Common myeloid progenitor, CD34-positive (primary cell): ENCODE results near the gene NHERF1.
A peak's percentile ranks its signal among the peaks of the same experiment; 100 is the strongest.

ENCODE experiments used
- CTCF ChIA-PET: fragments of 350-600 bp; sonication (Branson Sonifier 250); formaldehyde crosslinking; loops from one replicate; lab custom pipeline; 2021; ENCODE audit warnings: antibody characterized with exemption; lab: Charles Lee
- POLR2A ChIA-PET: fragments of 350-600 bp; sonication (Branson Sonifier 250); formaldehyde crosslinking; loops from one replicate; lab custom pipeline; 2021; ENCODE audit warnings: antibody characterized with exemption; lab: Charles Lee
- DNase-seq, 3 donors: peaks; one replicate each; pipeline versions ENCODE4 v3.0.0 to v3.0.0-alpha.2; 2013
- H3K27ac ChIP-seq, 2 experiments: 1 replicate in 1 of 2; 2 replicates in 1 of 2; pipeline ENCODE4 v1.7.0; 2013; ENCODE audit warnings: inconsistent platforms in 2 of 2, low read length in 2 of 2, mild to moderate bottlenecking in 2 of 2, low read depth in 1 of 2, moderate library complexity in 1 of 2; ENCODE audit not compliant: severe bottlenecking in 2 of 2, insufficient read depth in 1 of 2, poor library complexity in 1 of 2
- H3K27me3 ChIP-seq, 5 experiments: replicated peaks in 2 of 5; 1 replicate in 3 of 5; 2 replicates in 2 of 5; pipeline versions ENCODE4 v1.6.1 to v1.7.0; 2013; ENCODE audit warnings: low read length in 4 of 5, mild to moderate bottlenecking in 2 of 5, moderate library complexity in 2 of 5, inconsistent platforms in 1 of 5; ENCODE audit not compliant: insufficient read depth in 5 of 5, control insufficient read depth in 4 of 5
- H3K36me3 ChIP-seq, 4 experiments: 1 replicate in 2 of 4; 2 replicates in 2 of 4; pipeline versions ENCODE4 v1.6.1 to v1.7.0; 2013; ENCODE audit warnings: low read length in 3 of 4, control low read depth in 1 of 4, mild to moderate bottlenecking in 1 of 4; ENCODE audit not compliant: control insufficient read depth in 4 of 4, insufficient read depth in 4 of 4
- H3K4me1 ChIP-seq, 4 experiments: 1 replicate in 3 of 4; 2 replicates in 1 of 4; pipeline versions ENCODE4 v1.6.1 to v1.7.1; 2013; ENCODE audit warnings: low read length in 3 of 4, mild to moderate bottlenecking in 3 of 4, control low read depth in 1 of 4, inconsistent platforms in 1 of 4, moderate library complexity in 1 of 4; ENCODE audit not compliant: control insufficient read depth in 4 of 4, insufficient read depth in 4 of 4; ENCODE audit errors: control extremely low read depth in 1 of 4
- H3K4me3 ChIP-seq, 7 experiments: 1 replicate in 4 of 7; 2 replicates in 3 of 7; pipeline versions ENCODE4 v1.5.1 to v1.7.0; 2013; ENCODE audit warnings: mild to moderate bottlenecking in 7 of 7, low read length in 6 of 7, moderate library complexity in 6 of 7, inconsistent platforms in 2 of 7, low read depth in 2 of 7, control low read depth in 1 of 7; ENCODE audit not compliant: insufficient read depth in 4 of 7, control insufficient read depth in 1 of 7; ENCODE audit errors: extremely low read depth in 1 of 7
- H3K9me3 ChIP-seq, 5 experiments: 1 replicate in 4 of 5; 2 replicates in 1 of 5; pipeline versions ENCODE4 v1.6.1 to v1.7.1; 2013; ENCODE audit warnings: low read length in 4 of 5, mild to moderate bottlenecking in 2 of 5, inconsistent platforms in 1 of 5, low read depth in 1 of 5, moderate library complexity in 1 of 5; ENCODE audit not compliant: control insufficient read depth in 4 of 5, insufficient read depth in 2 of 5; ENCODE audit errors: control extremely low read depth in 1 of 5
- WGBS: methylation state at CpG from one replicate; pipeline ENCODE4 v1.1.5; 2013; ENCODE audit not compliant: insufficient coverage; 5-methylcytosine and 5-hydroxymethylcytosine counted together

The NHERF1 gene

GRCh38 chr17:74757931-74758847 is 9.8 kb downstream of the NHERF1 start:
- no peaks in the 10 kb centered on the region for H3K9me3 ChIP-seq
- no peak for DNase-seq
- no peaks in the 10 kb centered on the region for H3K27me3 ChIP-seq
- H3K27ac ChIP-seq = peak overlapping the region in 1 of 2 experiments; percentile 76
- CTCF ChIA-PET = interaction anchor here (0.7 to 11.0 kb wide), 10 partner anchors 8 to 101 kb away, joined by 3 to 175 read pairs (median 15); partner anchors contain the start of genes NAT9, NHERF1 and RAB37
- WGBS = 38% methylated on average over 21 of the region's 26 CpGs
- POLR2A ChIA-PET = interaction anchor here (0.9 to 6.0 kb wide), 3 partner anchors 9 to 24 kb away, joined by 3 to 71 read pairs (median 25); partner anchors contain the start of genes NHERF1 and RAB37
- peak overlapping the region in 5 of 7 experiments; percentile 40 to 65 (median 45) for H3K4me3 ChIP-seq
- peaks cover 0 to 29% (median 10%) of the 10 kb centered on the region in 4 experiments for H3K36me3 ChIP-seq
- peaks cover 8 to 79% (median 68%) of the 10 kb centered on the region in 4 experiments for H3K4me1 ChIP-seq

DNA sequence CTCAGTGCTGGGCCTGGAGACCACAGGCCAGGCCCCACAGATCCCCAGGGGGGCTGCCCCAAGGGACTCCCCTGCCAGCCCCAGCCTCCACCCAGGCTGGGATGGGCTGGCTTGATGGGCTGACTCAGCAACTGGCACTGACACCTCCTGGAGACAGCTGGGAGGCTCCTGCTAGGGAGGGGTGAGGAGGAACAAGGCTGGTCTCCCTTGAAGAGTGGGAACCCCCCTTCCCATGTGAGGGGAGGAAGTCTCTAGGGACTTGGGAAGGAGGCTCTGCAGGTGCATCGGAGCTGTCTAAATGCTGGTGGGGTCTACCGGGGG is 10.4 kb downstream of the NHERF1 start:
- POLR2A ChIA-PET = interaction anchor here (0.6 to 6.0 kb wide), 10 partner anchors 9 to 101 kb away, joined by 3 to 71 read pairs (median 5); partner anchors contain the start of genes NAT9, NHERF1 and RAB37
- H3K4me3 ChIP-seq = peak overlapping the region in 5 of 7 experiments; percentile 40 to 65 (median 45)
- H3K36me3 ChIP-seq = peaks cover 0 to 33% (median 13%) of the 10 kb centered on the region in 4 experiments
- H3K27ac ChIP-seq = peak overlapping the region in 1 of 2 experiments; percentile 76
- WGBS = 0% methylated on average over 1 of the region's 2 CpGs
- peak; percentile 52 to 82 (median 81) for DNase-seq
- peaks cover 8 to 80% (median 67%) of the 10 kb centered on the region in 4 experiments for H3K4me1 ChIP-seq
- CTCF ChIA-PET = interaction anchor here (1.1 to 11.0 kb wide), 14 partner anchors 8 to 200 kb away, joined by 3 to 175 read pairs (median 15); partner anchors contain the start of genes NAT9, NHERF1 and RAB37
- no peaks in the 10 kb centered on the region for H3K27me3 ChIP-seq
- no peaks in the 10 kb centered on the region for H3K9me3 ChIP-seq

- POLR2A ChIA-PET = interaction anchor here (0.6 to 6.0 kb wide), 11 partner anchors 9 to 102 kb away, joined by 3 to 71 read pairs (median 6); partner anchors contain the start of genes NAT9, NHERF1 and RAB37
- no peaks in the 10 kb centered on the region for H3K9me3 ChIP-seq
- CTCF ChIA-PET = interaction anchor here (1.0 to 11.0 kb wide), 17 partner anchors 9 to 199 kb away, joined by 3 to 175 read pairs (median 10); partner anchors contain the start of genes NAT9, NHERF1 and RAB37
- no peaks in the 10 kb centered on the region for H3K27me3 ChIP-seq
- H3K4me3 ChIP-seq = peak overlapping the region in 6 of 7 experiments; percentile 2 to 65 (median 44)
- H3K36me3 ChIP-seq = peaks cover 0 to 38% (median 15%) of the 10 kb centered on the region in 4 experiments
- peaks cover 8 to 76% (median 66%) of the 10 kb centered on the region in 4 experiments for H3K4me1 ChIP-seq
- peak overlapping the region; percentile 5 to 76 for H3K27ac ChIP-seq
- 0% methylated on average over 4 of the region's 9 CpGs for WGBS
- peak; percentile 83 to 94 (median 93) for DNase-seq
Observed at GRCh38 chr17:74759243-74759801, 10.9 kb downstream of the NHERF1 start.

- WGBS = 38% methylated on average over 9 of the region's 10 CpGs
- peak overlapping the region in 6 of 7 experiments; percentile 2 to 65 (median 44) for H3K4me3 ChIP-seq
- no peaks in the 10 kb centered on the region for H3K9me3 ChIP-seq
- no peak for DNase-seq
- peaks cover 4 to 41% (median 18%) of the 10 kb centered on the region in 4 experiments for H3K36me3 ChIP-seq
- H3K27me3 ChIP-seq = no peaks in the 10 kb centered on the region
- peak overlapping the region; percentile 5 to 76 for H3K27ac ChIP-seq
- CTCF ChIA-PET = interaction anchor here (1.0 to 11.0 kb wide), 17 partner anchors 8 to 198 kb away, joined by 3 to 175 read pairs (median 10); partner anchors contain the start of genes NAT9, NHERF1 and RAB37
- peaks cover 8 to 72% (median 64%) of the 10 kb centered on the region in 4 experiments for H3K4me1 ChIP-seq
- POLR2A ChIA-PET = interaction anchor here (0.6 to 6.0 kb wide), 11 partner anchors 8 to 102 kb away, joined by 3 to 71 read pairs (median 6); partner anchors contain the start of genes NAT9, NHERF1 and RAB37
Observed at GRCh38 chr17:74759941-74760340, 11.5 kb downstream of the NHERF1 start.

- H3K4me3 ChIP-seq = peak overlapping the region in 5 of 7 experiments; percentile 26 to 65 (median 45)
- peak overlapping the region; percentile 5 to 76 for H3K27ac ChIP-seq
- peaks cover 8 to 66% (median 60%) of the 10 kb centered on the region in 4 experiments for H3K4me1 ChIP-seq
- peak in 2 of 3 donors; percentile 46 to 50 for DNase-seq
- 35% methylated on average over 4 of the region's 7 CpGs for WGBS
- H3K9me3 ChIP-seq = no peaks in the 10 kb centered on the region
- CTCF ChIA-PET = interaction anchor here (1.0 to 11.0 kb wide), 18 partner anchors 7 to 198 kb away, joined by 3 to 175 read pairs (median 8); partner anchors contain the start of genes NAT9, NHERF1 and RAB37
- POLR2A ChIA-PET = interaction anchor here (0.6 to 6.0 kb wide), 6 partner anchors 9 to 48 kb away, joined by 3 to 71 read pairs (median 10); partner anchors contain the start of genes NHERF1 and RAB37
- peaks cover 4 to 39% (median 19%) of the 10 kb centered on the region in 4 experiments for H3K36me3 ChIP-seq
- H3K27me3 ChIP-seq = no peaks in the 10 kb centered on the region
Observed at GRCh38 chr17:74760404-74761105, 12.1 kb downstream of the NHERF1 start.

GRCh38 chr17:74761419-74761818 is 13.0 kb downstream of the NHERF1 start:
- no peak overlapping the region for H3K27ac ChIP-seq
- peaks cover 4 to 45% (median 22%) of the 10 kb centered on the region in 4 experiments for H3K36me3 ChIP-seq
- CTCF ChIA-PET = interaction anchor here (1.5 to 11.0 kb wide), 8 partner anchors 11 to 105 kb away, joined by 3 to 175 read pairs (median 12); partner anchors contain the start of genes NAT9, NHERF1 and RAB37
- H3K4me3 ChIP-seq = no peak overlapping the region
- POLR2A ChIA-PET = interaction anchor here (6.0 kb wide), 1 partner anchor 12 kb away, joined by 71 read pairs; the partner anchor contains the start of gene NHERF1
- no peaks in the 10 kb centered on the region for H3K27me3 ChIP-seq
- WGBS = 97% methylated on average over 3 of the region's 5 CpGs
- H3K9me3 ChIP-seq = no peaks in the 10 kb centered on the region
- no peak for DNase-seq
- H3K4me1 ChIP-seq = peaks cover 8 to 58% (median 53%) of the 10 kb centered on the region in 4 experiments
